Uterus (tissue), 4 donors: ENCODE measurements around the gene SRSF5. TPM values are rescaled to one million over a fixed set of nuclear protein-coding genes. Genes with fewer than 3 reads are reported as not detected.

Experiments used
- DNase-seq, 2 donors: peaks; one replicate each; pipeline ENCODE4 v3.0.0-alpha.2; 2019 to 2020
- H3K27ac ChIP-seq, 2 donors: fragments of 200-600 bp; sonication (generic); 1 replicate in 1 of 2; 2 replicates in 1 of 2; pipeline ENCODE4 v1.5.1; 2016 to 2018
- H3K27me3 ChIP-seq, 2 donors: fragments of 200-600 bp; sonication (generic); one replicate each; pipeline ENCODE4 v1.5.1; 2018 to 2019; ENCODE audit warnings: control low read depth in 1 of 2
- H3K36me3 ChIP-seq, 2 donors: fragments of 200-600 bp; sonication (generic); one replicate each; pipeline ENCODE4 v1.5.1; 2019; ENCODE audit warnings: control low read depth in 1 of 2
- H3K4me1 ChIP-seq, 2 donors: fragments of 200-600 bp; sonication (generic); one replicate each; pipeline ENCODE4 v1.5.1; 2018 to 2019; ENCODE audit warnings: control low read depth in 1 of 2
- H3K4me3 ChIP-seq, 2 donors: fragments of 200-600 bp; sonication (generic); 1 replicate in 1 of 2; 2 replicates in 1 of 2; pipeline ENCODE4 v1.5.1; 2018 to 2019; ENCODE audit warnings: mild to moderate bottlenecking in 1 of 2
- H3K9me3 ChIP-seq, 2 donors: fragments of 200-600 bp; sonication (generic); one replicate each; pipeline ENCODE4 v1.5.1; 2019; ENCODE audit warnings: control low read depth in 1 of 2
- POLR2A ChIP-seq, 2 donors: fragments of 450-650 bp; IDR thresholded peaks; one replicate each; pipeline ENCODE4 v1.6.1; 2016; ENCODE audit warnings: antibody characterized with exemption in 2 of 2, mild to moderate bottlenecking in 1 of 2, moderate library complexity in 1 of 2
- intact Hi-C: fragments of 100-400 bp; cut with DNase I; formaldehyde crosslinking; loops from one replicate; pipeline ENCODE4 v1.15.1; 2023; ENCODE audit warnings: low total_unique reads
- total RNA-seq, 4 donors: library from RNA; depleted of rRNA in 3 of 4; stranded (reverse); fragments of >200 nt in 3 of 4; gene quantifications; one replicate each; pipeline versions ENCODE4 v1.1.0 to v1.2.4, GENCODE V29; 2014 to 2023
- TF ChIP-seq, protein P1 (sequence below), 4 experiments: fragments of 200-600 bp in 2 of 4; fragments of 450-650 bp in 2 of 4; sonication (generic) in 2 of 4; IDR thresholded peaks; one replicate each; pipeline ENCODE4 v1.5.1; 2016 to 2019; ENCODE audit warnings: antibody characterized with exemption in 4 of 4, mild to moderate bottlenecking in 2 of 4, moderate library complexity in 1 of 4
- donor health status: DM: yes; HTN: yes; CAD: no.

Gene SRSF5
- total RNA-seq, 4 donors from 2014 or later: 183 to 570 (median 403) TPM

DNA sequence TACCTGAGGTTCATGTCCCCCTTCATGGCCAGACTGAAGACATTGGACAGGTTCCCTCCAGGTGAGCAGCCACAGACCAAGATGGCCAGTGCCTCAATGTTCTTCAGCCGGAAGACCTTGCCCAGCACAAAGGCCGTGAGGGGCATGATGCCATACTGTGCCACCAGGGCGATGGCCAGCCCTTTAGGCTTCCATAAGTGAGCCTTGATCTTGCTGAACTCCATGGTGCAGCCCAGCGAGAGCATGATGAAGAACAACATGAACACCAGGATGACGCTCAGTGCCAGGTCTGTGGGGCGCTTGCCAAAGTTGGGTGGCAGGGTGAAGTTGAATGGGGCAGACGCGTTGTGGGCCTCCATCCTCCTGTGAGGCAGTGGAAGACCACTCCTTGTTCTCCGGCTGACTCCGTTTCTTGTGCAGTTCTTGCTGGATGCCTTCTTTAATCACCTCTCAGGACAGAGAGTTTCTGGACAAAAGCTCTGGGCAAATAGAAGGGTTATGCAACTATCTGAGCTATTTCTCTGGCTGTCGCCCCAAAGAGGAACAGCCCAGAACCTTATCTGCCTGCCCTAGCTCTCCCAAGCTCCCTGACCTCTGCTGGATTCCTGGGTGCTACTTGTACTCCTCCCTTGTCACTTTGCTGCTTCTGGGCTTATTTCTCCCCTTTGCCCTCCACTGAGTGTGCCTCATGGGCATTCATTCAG, 30.0 kb downstream of the SRSF5 start, which contains the start of gene SLC10A1:
Gene SLC10A1, minus strand, starts transcription at position 445 of the 704 bp plus-strand sequence. Its CDS starts 86 bp downstream, at position 359.
- TF ChIP-seq POLR2A (IDR thresholded peaks at IDR 0.05): no peak
- TF ChIP-seq, protein P1, sequence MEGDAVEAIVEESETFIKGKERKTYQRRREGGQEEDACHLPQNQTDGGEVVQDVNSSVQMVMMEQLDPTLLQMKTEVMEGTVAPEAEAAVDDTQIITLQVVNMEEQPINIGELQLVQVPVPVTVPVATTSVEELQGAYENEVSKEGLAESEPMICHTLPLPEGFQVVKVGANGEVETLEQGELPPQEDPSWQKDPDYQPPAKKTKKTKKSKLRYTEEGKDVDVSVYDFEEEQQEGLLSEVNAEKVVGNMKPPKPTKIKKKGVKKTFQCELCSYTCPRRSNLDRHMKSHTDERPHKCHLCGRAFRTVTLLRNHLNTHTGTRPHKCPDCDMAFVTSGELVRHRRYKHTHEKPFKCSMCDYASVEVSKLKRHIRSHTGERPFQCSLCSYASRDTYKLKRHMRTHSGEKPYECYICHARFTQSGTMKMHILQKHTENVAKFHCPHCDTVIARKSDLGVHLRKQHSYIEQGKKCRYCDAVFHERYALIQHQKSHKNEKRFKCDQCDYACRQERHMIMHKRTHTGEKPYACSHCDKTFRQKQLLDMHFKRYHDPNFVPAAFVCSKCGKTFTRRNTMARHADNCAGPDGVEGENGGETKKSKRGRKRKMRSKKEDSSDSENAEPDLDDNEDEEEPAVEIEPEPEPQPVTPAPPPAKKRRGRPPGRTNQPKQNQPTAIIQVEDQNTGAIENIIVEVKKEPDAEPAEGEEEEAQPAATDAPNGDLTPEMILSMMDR (IDR thresholded peaks at IDR 0.05): no peak
- no peaks in the 10 kb centered on the region for H3K4me1 ChIP-seq
- DNase-seq: no peak
- no peak within 1 kb of the TSS for H3K27ac ChIP-seq
- intact Hi-C loops: no loop called here
- no peaks in the 10 kb centered on the region for H3K36me3 ChIP-seq
- H3K4me3 ChIP-seq: no peak within 1 kb of the TSS
- H3K9me3 ChIP-seq: no peaks in the 10 kb centered on the region
- H3K27me3 ChIP-seq: no peaks in the 10 kb centered on the region

DNA sequence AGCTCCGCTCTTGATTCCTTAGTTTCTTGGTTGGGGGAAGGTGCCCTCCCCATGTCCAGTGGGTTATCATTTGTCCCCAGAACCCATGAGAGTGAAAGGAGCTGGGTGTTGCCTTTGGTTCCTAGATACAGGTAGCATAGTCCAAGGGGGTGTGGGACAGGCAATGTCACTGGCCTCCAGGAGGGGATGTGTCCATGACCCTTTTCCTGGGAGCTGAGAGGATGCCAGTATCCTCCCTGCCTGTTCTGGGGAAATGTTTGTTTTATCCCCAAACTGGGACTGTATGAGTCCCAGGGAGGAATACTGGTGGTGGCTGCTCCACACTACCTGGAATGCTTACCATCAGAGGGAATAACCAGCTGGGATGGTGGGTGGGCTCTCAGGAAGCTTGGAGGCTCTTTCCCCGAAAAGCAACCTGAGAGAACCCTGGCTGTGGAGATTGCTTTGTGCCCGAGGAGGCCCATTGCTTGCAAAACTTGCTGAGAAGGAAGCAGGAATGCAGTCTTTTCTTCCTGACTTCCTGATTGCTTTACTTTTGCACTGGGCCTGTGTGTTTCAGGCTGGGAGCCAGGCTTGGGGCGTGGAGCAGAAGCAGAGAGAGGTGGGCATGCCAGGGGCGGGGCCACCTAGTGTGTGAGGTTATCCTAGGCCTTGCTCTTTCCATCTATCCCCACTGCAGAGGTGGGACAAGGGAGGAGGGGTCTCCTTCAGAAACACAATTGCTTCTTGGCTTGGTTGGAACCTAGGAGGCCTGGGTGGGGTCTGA, 30.8 kb downstream of the SRSF5 start:
- no peak for TF ChIP-seq POLR2A (IDR thresholded peaks at IDR 0.05)
- TF ChIP-seq, protein P1 (IDR thresholded peaks at IDR 0.05): no peak
- no peak for DNase-seq
- Histone ChIP-seq H3K9me3 (no peaks in the 10 kb centered on the region), H3K27ac (no peak overlapping the region), H3K4me3 (no peak overlapping the region), H3K36me3 (no peaks in the 10 kb centered on the region), H3K27me3 (no peaks in the 10 kb centered on the region), H3K4me1 (no peaks in the 10 kb centered on the region)
- intact Hi-C loops: no loop called here

- no peak overlapping the region for H3K4me3 ChIP-seq
- TF ChIP-seq, protein P1 (IDR thresholded peaks at IDR 0.05): no peak
- no peak for TF ChIP-seq POLR2A (IDR thresholded peaks at IDR 0.05)
- H3K4me1 ChIP-seq: no peaks in the 10 kb centered on the region
- H3K36me3 ChIP-seq: no peaks in the 10 kb centered on the region
- no peaks in the 10 kb centered on the region for H3K27me3 ChIP-seq
- H3K27ac ChIP-seq: no peak overlapping the region
- H3K9me3 ChIP-seq: no peaks in the 10 kb centered on the region
- intact Hi-C loops: no loop called here
- no peak for DNase-seq
These were observed 31.4 kb downstream of the SRSF5 start for GRCh38 chr14:69798339-69798735.

DNA sequence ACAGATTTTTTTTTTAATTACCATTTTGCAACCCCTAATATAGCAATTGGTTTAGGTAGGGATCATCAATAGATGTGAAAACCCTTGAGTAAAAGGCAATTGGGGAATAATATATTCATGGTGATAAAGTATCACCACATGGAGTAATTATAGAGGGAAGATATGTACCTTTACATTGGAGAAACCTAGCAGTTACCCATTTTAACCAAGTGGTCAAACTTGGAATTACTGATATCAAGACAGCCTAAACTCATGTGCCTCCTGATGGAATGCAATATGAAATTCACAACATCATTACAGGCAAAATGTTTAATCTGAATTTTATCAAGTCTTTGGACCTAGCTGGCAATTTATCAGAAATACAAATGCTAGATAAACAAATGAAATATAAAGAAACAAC, 36.8 kb downstream of the SRSF5 start:
- Histone ChIP-seq H3K9me3 (no peaks in the 10 kb centered on the region), H3K27ac (no peak overlapping the region), H3K4me1 (no peaks in the 10 kb centered on the region), H3K36me3 (no peaks in the 10 kb centered on the region), H3K4me3 (no peak overlapping the region), H3K27me3 (no peaks in the 10 kb centered on the region)
- intact Hi-C loops: no loop called here
- no peak for DNase-seq
- no peak for TF ChIP-seq POLR2A (IDR thresholded peaks at IDR 0.05)
- TF ChIP-seq, protein P1 (IDR thresholded peaks at IDR 0.05): no peak

- Histone ChIP-seq H3K9me3 (no peaks in the 10 kb centered on the region), H3K36me3 (no peaks in the 10 kb centered on the region), H3K27me3 (no peaks in the 10 kb centered on the region), H3K27ac (no peak overlapping the region), H3K4me3 (no peak overlapping the region), H3K4me1 (no peaks in the 10 kb centered on the region)
- DNase-seq: no peak
- TF ChIP-seq, protein P1 (IDR thresholded peaks at IDR 0.05): no peak
- no peak for TF ChIP-seq POLR2A (IDR thresholded peaks at IDR 0.05)
- intact Hi-C loops: no loop called here
These were observed 38.0 kb downstream of the SRSF5 start for GRCh38 chr14:69804902-69805301.
